Fibroblast of mammary gland (primary cell): Measurements from ENCODE around the gene MAPKBP1.

Source experiments
- DNase-seq: peaks from one replicate; pipeline ENCODE4 v3.0.0-alpha.2; 2010; ENCODE audit warnings: low read depth
- H3K4me3 ChIP-seq: 2 replicates; pipeline ENCODE4 v1.5.1; 2011; ENCODE audit warnings: low read depth, mild to moderate bottlenecking, low read length, moderate library complexity; ENCODE audit not compliant: control insufficient read depth
- TF ChIP-seq, protein P1 (sequence below): conservative IDR thresholded peaks from 2 replicates; pipeline ENCODE4 v1.5.1; 2011; ENCODE audit warnings: low read depth, low read length, inconsistent platforms; ENCODE audit not compliant: control insufficient read depth, insufficient read depth

Gene MAPKBP1

DNA sequence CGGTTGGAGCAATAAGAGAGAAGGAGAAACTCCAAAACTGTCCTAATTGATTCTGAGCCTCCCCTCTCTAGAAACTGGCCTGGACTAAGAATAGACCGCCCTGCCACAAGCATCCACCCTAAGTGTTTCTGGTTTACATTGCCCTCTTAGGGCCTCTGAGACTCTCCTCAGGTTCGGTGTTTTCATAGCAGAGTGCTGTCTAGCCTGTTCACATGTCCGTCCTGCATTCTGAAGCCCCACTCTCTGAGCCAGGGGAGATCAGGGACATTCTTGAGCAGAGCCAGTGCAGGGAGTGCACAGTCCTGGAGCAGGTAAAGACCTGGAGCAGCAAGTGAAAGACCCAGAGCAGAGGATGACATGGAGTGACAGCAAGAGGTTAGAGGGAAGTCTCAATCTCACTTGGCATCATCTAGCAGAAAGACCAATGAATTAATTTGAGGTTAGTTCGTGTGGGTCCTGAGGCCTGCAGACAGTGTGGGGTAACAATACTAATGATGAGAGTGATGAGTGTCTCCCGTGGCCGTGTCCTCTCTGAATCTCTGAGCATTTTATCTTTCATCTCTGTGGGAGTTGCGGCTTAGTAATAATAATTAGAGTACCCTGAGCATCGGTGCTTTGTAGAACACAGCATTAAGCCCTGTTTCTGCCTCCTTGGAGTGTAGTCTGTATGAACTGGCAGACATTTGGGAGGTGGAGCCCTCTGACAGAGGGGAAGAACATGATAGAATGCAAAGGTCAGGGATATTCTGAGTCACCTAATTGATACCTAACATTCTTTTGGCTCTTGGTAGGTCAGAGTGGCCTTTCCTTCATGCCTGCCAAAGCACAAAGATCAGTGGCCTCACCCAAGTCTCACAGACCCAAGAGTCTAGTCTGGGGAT lies 24.6 kb downstream of the MAPKBP1 start:
- TF ChIP-seq, protein P1, sequence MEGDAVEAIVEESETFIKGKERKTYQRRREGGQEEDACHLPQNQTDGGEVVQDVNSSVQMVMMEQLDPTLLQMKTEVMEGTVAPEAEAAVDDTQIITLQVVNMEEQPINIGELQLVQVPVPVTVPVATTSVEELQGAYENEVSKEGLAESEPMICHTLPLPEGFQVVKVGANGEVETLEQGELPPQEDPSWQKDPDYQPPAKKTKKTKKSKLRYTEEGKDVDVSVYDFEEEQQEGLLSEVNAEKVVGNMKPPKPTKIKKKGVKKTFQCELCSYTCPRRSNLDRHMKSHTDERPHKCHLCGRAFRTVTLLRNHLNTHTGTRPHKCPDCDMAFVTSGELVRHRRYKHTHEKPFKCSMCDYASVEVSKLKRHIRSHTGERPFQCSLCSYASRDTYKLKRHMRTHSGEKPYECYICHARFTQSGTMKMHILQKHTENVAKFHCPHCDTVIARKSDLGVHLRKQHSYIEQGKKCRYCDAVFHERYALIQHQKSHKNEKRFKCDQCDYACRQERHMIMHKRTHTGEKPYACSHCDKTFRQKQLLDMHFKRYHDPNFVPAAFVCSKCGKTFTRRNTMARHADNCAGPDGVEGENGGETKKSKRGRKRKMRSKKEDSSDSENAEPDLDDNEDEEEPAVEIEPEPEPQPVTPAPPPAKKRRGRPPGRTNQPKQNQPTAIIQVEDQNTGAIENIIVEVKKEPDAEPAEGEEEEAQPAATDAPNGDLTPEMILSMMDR, result no peak
- H3K4me3 ChIP-seq, result no peak overlapping the region
- peak; percentile 41 for DNase-seq

GRCh38 chr15:41799488-41799805 lies 25.2 kb downstream of the MAPKBP1 start:
- H3K4me3 ChIP-seq, result no peak overlapping the region
- TF ChIP-seq, protein P1, result no peak
- no peak for DNase-seq

- no peak for DNase-seq
- no peak overlapping the region for H3K4me3 ChIP-seq
These were observed 26.9 kb downstream of the MAPKBP1 start for GRCh38 chr15:41801185-41801584.

GRCh38 chr15:41801850-41802455 lies 27.7 kb downstream of the MAPKBP1 start:
- no peak overlapping the region for H3K4me3 ChIP-seq
- TF ChIP-seq, protein P1, result no peak
- peak; percentile 69 for DNase-seq

More at GRCh38 chr15:41801185-41801584, 26.9 kb downstream of the MAPKBP1 start:
- TF ChIP-seq, protein P1, result no peak

- no peak for DNase-seq
- TF ChIP-seq, protein P1, result no peak
- no peak overlapping the region for H3K4me3 ChIP-seq
These were observed 30.1 kb downstream of the MAPKBP1 start for GRCh38 chr15:41804361-41804760.

- H3K4me3 ChIP-seq, result no peak overlapping the region
- TF ChIP-seq, protein P1, result no peak
- no peak for DNase-seq
These were observed 30.8 kb downstream of the MAPKBP1 start for GRCh38 chr15:41804916-41805666.
